Prostate gland (tissue), 2 donors: Measurements from ENCODE around the gene ATP10B.

Source experiments
- POLR2A ChIP-seq: fragments of 450-650 bp; IDR thresholded peaks from one replicate; pipeline ENCODE4 v1.6.1; 2016; ENCODE audit warnings: antibody characterized with exemption, mild to moderate bottlenecking
- TF ChIP-seq, protein P1 (sequence below), 4 experiments: fragments of 200-600 bp in 2 of 4; fragments of 450-650 bp in 2 of 4; sonication (generic) in 2 of 4; IDR thresholded peaks; 1 replicate in 3 of 4; 2 replicates in 1 of 4; pipeline ENCODE4 v1.5.1; 2016 to 2019; ENCODE audit warnings: antibody characterized with exemption in 4 of 4, mild to moderate bottlenecking in 2 of 4, moderate library complexity in 2 of 4

DNA sequence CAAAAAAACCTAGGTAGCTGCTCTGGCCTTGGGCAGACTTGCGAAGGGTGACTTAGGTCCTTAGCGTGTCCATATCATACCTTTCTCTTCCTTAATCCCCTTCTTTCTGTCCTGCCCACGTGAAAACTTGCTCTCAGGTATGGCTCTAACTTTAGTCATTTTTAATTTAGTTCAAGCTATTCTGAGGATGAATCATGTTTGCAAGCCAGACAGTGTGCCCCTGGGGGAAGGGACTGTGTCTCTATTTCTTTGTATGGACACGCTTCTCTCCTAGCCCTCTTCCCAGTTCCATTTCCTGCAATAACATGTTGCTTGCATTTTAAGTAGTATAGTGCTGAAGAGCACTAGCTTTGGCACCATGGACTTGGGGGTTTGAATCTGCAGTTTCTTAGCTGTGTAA, 309.7 kb downstream of the ATP10B start:
- TF ChIP-seq, protein P1, sequence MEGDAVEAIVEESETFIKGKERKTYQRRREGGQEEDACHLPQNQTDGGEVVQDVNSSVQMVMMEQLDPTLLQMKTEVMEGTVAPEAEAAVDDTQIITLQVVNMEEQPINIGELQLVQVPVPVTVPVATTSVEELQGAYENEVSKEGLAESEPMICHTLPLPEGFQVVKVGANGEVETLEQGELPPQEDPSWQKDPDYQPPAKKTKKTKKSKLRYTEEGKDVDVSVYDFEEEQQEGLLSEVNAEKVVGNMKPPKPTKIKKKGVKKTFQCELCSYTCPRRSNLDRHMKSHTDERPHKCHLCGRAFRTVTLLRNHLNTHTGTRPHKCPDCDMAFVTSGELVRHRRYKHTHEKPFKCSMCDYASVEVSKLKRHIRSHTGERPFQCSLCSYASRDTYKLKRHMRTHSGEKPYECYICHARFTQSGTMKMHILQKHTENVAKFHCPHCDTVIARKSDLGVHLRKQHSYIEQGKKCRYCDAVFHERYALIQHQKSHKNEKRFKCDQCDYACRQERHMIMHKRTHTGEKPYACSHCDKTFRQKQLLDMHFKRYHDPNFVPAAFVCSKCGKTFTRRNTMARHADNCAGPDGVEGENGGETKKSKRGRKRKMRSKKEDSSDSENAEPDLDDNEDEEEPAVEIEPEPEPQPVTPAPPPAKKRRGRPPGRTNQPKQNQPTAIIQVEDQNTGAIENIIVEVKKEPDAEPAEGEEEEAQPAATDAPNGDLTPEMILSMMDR (IDR thresholded peaks at IDR 0.05): no peak
- no peak for TF ChIP-seq POLR2A
